COLO829 (cell line): ENCODE data around the gene CSNK2B.

Experiments
- DNase-seq: peaks from one replicate; pipeline ENCODE4 v3.0.0; 2012; ENCODE audit warnings: low spot score

CSNK2B gene

DNA sequence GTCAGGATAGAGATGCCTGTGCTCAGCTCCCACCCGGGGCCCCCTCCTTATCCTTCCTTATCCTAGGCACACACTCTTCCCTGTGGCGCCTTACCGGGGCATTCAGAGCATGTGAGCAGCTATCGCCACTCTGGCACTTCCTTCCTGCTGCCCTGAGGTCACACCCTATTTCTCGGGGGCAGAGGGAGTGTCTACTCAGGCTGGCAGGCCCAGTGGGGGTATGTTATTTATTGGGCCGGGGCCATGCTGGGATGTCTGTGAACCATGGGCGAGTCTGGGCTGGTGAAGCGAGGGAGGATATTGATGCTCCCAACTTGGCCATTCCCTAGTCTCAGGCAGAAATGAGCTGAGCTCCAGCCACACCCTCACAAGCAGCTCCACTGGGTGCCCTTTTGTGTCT, 45.4 kb downstream of the CSNK2B start:
- no peak for DNase-seq

DNA sequence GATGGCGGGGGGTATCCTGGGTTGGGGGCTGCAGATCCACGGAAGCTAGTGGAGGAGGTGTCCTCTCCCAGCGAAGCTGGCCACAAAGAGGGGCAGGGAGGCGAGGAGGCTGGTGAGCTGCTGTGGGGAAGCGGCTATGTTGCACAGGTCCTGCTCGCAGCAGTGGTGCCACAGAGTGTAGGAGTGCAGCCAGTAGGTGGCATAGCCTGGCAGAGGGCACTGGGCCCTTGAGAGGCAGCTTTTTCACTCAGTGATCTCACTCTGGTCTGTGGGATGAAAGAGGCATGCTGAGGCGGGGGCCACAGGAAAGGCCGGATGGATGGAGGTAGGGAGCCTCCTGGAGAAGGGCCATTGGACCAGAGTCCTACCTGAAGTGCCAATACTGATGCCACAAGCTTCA, 46.4 kb downstream of the CSNK2B start:
- DNase-seq, result no peak

DNA sequence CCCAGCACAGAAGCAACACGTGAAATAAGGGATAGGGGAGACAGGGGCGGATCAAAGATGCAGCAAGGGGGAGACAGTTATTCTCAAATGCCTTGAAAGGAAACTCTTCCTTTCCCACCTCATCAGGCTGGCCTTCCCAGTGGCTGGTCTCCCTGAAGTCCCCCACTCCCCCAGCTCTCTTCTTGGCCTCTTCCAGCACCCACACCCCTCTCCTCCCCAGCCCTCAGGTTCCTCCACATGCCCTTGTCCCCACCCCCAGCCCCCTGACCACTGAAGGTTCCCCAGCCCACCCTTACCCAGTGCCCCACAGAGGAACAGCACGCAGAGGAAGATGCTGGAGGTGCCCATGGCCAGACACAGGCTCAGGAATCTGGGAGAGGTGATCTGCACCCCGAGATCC, 47.6 kb downstream of the CSNK2B start:
- DNase-seq, result no peak

- no peak for DNase-seq
Measured at GRCh38 chr6:31713991-31714684, 48.3 kb downstream of the CSNK2B start.

DNA sequence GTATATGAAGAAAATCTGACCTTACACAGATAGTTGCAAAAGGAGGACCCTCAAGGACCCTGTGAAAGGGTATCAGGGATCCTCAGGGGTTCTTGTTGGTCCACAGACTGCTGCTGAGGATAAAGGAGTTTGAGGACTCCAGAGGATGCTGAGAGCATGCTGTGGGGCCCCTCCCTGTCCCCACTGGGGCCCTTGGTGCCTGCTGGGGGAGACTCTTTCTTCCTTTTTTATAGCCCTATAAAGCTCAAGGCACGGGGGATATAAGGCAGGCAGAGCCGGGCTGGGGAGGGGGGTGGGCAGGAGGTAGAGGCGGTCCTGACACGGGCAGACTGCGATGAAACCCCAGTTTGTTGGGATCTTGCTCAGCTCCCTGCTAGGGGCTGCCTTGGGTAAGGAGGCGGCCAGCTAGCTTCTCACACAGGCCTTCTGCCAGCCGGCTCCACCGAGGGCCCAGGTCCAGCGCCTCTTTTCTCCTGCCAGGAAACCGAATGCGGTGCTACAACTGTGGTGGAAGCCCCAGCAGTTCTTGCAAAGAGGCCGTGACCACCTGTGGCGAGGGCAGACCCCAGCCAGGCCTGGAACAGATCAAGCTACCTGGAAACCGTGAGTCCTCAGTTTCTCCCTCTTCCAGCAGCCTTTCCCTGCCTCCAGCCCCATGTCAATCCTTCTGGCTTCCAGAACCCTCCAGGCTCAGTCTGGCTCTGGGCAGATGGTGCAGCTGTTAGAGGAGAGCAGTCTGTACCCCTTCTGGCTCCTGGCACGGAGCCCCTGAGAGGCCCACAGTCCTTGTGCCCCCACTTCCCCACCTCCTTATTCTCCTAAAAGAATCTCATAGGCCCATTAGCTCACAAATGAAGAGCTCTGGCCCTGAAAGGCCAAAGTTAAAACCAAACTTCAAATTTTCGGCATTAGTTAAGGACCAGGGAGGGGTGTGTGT, 49.4 kb downstream of the CSNK2B start, which contains the start of gene LY6G6D:
LY6G6D (plus strand) TSS at position 327 of the 937 bp plus-strand sequence; CDS start at position 335, 8 bp downstream.
- DNase-seq, result no peak

DNA sequence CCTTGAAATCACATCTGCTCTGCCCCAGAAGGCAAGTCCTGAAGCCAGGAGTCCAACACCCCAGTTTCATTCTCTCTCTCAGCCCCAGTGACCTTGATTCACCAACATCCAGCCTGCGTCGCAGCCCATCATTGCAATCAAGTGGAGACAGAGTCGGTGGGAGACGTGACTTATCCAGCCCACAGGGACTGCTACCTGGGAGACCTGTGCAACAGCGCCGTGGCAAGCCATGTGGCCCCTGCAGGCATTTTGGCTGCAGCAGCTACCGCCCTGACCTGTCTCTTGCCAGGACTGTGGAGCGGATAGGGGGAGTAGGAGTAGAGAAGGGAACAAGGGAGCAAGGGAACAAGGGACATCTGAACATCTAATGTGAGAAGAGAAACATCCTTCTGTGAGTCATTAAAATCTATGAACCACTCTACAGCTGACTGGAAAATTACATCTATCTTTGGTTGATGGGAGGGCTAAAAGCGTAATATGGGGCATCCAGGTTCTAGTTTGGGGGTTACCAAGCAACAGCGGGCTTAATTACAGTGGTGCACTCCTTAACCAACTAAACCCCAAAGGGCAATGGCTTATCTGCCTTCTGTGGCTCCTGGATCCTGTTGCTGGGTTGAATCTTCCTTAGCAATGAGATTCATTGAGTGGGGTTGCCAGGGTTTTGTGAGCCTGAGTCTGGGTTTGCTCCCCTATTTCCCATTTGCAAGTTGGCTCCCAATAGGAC, 51.8 kb downstream of the CSNK2B start:
- no peak for DNase-seq

- DNase-seq, result no peak
Measured at GRCh38 chr6:31718265-31718664, 52.4 kb downstream of the CSNK2B start.

- DNase-seq, result no peak
Measured at GRCh38 chr6:31719001-31719400, 53.1 kb downstream of the CSNK2B start.
